ENCODE data around the gene KRTAP5-8. TPM values are rescaled to one million over a fixed set of nuclear protein-coding genes. Genes with fewer than 3 reads are reported as not detected.

The KRTAP5-8 gene
- total RNA-seq, 1 experiment from 2014 or later, result not detected

DNA sequence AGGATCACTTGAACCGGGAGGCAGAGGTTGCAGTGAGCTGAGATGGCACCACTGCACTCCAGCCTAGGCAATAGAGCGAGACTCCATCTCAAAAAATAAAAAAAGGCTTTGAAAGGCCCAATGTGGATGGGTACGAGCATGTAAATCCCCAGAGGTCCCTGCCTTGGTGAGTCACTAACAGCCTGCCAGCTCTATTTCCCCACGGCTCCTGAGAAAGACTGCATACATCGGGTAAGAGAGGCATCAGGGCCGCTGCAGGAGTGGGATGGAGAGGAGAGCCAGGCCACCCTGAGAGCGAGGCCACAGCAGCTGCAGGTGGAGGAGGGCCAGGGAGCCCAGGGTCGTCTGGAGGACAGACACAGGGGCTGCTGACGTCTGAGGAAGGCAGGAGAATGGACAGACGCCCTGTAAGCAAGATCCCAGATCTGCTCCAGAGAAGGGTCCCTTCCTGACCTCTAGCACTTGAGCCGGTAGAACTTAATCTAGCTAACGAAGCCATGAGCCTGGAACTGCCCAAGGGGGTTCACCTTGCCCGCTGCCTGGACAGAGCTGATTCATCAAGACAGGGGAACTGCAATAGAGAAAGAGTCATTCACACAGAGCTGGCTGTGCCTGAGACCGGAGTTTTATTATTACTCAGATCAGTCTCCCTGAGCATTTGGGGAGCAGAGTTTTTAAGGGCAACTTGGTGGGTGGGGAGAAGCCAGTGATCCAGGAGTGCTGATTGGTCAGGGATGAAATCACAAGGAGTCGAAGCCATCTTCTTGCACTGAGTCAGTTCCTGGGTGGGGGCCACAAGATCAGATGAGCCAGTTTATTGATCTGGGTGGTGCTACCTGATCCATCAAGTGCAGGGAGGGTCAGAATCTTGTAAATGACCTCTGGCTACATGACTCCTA, 5.3 kb downstream of the KRTAP5-8 start:
- TF ChIP-seq CTCF (conservative IDR thresholded peaks at IDR 0.05), result no peak
- TF ChIP-seq EZH2 (IDR thresholded peaks at IDR 0.05; ENCODE audit: low read depth), result no peak
- ChIA-PET CTCF (no interaction called here), POLR2A (ENCODE audit: unreplicated experiment) (no interaction called here)
- H3K4me3 ChIP-seq, result no peak overlapping the region
- peaks cover 25% of the 10 kb centered on the region for H3K27me3 ChIP-seq (ENCODE audit: insufficient read depth, low read depth)
- no peak overlapping the region for H3K27ac ChIP-seq
- intact Hi-C loops (cut with micrococcal nuclease; ENCODE audit: unreplicated experiment), result no loop called here
- H3K4me1 ChIP-seq (replicated peaks; ENCODE audit: insufficient read depth), result 0 out of 2 replicates have a peak, but pooled peaks cover 5% of the 10 kb centered on the region
- H3K9me3 ChIP-seq (ENCODE audit: insufficient read depth, low read depth), result no peaks in the 10 kb centered on the region
- H3K79me2 ChIP-seq (ENCODE audit: low read depth), result no peaks in the 10 kb centered on the region
- no peak for DNase-seq
- H3K9me2 ChIP-seq (ENCODE audit: insufficient read depth), result no peaks in the 10 kb centered on the region
- H3F3A ChIP-seq (ENCODE audit: insufficient read depth, low read depth), result no peaks in the 10 kb centered on the region
- no peak overlapping the region for H2AFZ ChIP-seq
- BruUV-seq (replicated peaks), result no TSS peak
- no peaks in the 10 kb centered on the region for H4K20me1 ChIP-seq (ENCODE audit: insufficient read depth)
- H3K4me2 ChIP-seq, result no peak overlapping the region
- H3K36me3 ChIP-seq (ENCODE audit: low read depth), result no peaks in the 10 kb centered on the region

- H3K9me3 ChIP-seq (ENCODE audit: insufficient read depth, low read depth), result no peaks in the 10 kb centered on the region
- ChIA-PET CTCF (no interaction called here), POLR2A (ENCODE audit: unreplicated experiment) (no interaction called here)
- H3K36me3 ChIP-seq (ENCODE audit: low read depth), result no peaks in the 10 kb centered on the region
- H4K20me1 ChIP-seq (ENCODE audit: insufficient read depth), result no peaks in the 10 kb centered on the region
- no peak for DNase-seq
- H3K4me3 ChIP-seq, result no peak overlapping the region
- TF ChIP-seq CTCF (conservative IDR thresholded peaks at IDR 0.05) (no peak), EZH2 (IDR thresholded peaks at IDR 0.05; ENCODE audit: low read depth) (no peak)
- BruUV-seq (replicated peaks), result no TSS peak
- no peaks in the 10 kb centered on the region for H3F3A ChIP-seq (ENCODE audit: insufficient read depth, low read depth)
- no peak overlapping the region for H3K4me2 ChIP-seq
- H3K27me3 ChIP-seq (ENCODE audit: insufficient read depth, low read depth), result peaks cover 33% of the 10 kb centered on the region
- H3K27ac ChIP-seq, result no peak overlapping the region
- intact Hi-C loops (cut with micrococcal nuclease; ENCODE audit: unreplicated experiment), result no loop called here
- 0 out of 2 replicates have a peak, but pooled peaks cover 5% of the 10 kb centered on the region for H3K4me1 ChIP-seq (replicated peaks; ENCODE audit: insufficient read depth)
- H2AFZ ChIP-seq, result no peak overlapping the region
- H3K9me2 ChIP-seq (ENCODE audit: insufficient read depth), result no peaks in the 10 kb centered on the region
- H3K79me2 ChIP-seq (ENCODE audit: low read depth), result no peaks in the 10 kb centered on the region
These were observed 6.0 kb downstream of the KRTAP5-8 start for GRCh38 chr11:71543866-71544265.

- ChIA-PET CTCF (no interaction called here), POLR2A (ENCODE audit: unreplicated experiment) (no interaction called here)
- Histone ChIP-seq H3K4me3 (no peak overlapping the region), H4K20me1 (ENCODE audit: insufficient read depth) (no peaks in the 10 kb centered on the region), H3K79me2 (ENCODE audit: low read depth) (no peaks in the 10 kb centered on the region), H3F3A (ENCODE audit: insufficient read depth, low read depth) (no peaks in the 10 kb centered on the region), H3K27ac (no peak overlapping the region), H3K4me2 (no peak overlapping the region), H3K36me3 (ENCODE audit: low read depth) (no peaks in the 10 kb centered on the region), H3K27me3 (ENCODE audit: insufficient read depth, low read depth) (peaks cover 41% of the 10 kb centered on the region), H3K9me3 (ENCODE audit: insufficient read depth, low read depth) (no peaks in the 10 kb centered on the region), H2AFZ (no peak overlapping the region), H3K9me2 (ENCODE audit: insufficient read depth) (no peaks in the 10 kb centered on the region), H3K4me1 (replicated peaks; ENCODE audit: insufficient read depth) (0 out of 2 replicates have a peak, but pooled peaks cover 5% of the 10 kb centered on the region)
- intact Hi-C loops (cut with micrococcal nuclease; ENCODE audit: unreplicated experiment), result no loop called here
- no peak for TF ChIP-seq CTCF (conservative IDR thresholded peaks at IDR 0.05)
- no peak for TF ChIP-seq EZH2 (IDR thresholded peaks at IDR 0.05; ENCODE audit: low read depth)
- no peak for DNase-seq
- BruUV-seq (replicated peaks), result no TSS peak
These were observed 6.8 kb downstream of the KRTAP5-8 start for GRCh38 chr11:71544525-71545214.

Data from PC-9 (cell line).